ENCODE measurements around the gene PTPN1.

PTPN1 gene

GRCh38 chr20:50550531-50550930 is 40.3 kb downstream of the PTPN1 start:
- Histone ChIP-seq H3K27me3 (ENCODE audit: insufficient read depth, low read length, poor library complexity, severe bottlenecking) (no peaks in the 10 kb centered on the region), H3K9me3 (ENCODE audit: insufficient read depth, low read depth, low read length) (no peaks in the 10 kb centered on the region), H4K20me1 (ENCODE audit: insufficient read depth, low read length, poor library complexity, severe bottlenecking) (peaks cover 13% of the 10 kb centered on the region), H3F3A (ENCODE audit: low read depth) (no peaks in the 10 kb centered on the region), H3K9ac (ENCODE audit: low read depth, low read length, poor library complexity, severe bottlenecking) (no peak overlapping the region), H3K9me2 (replicated peaks; ENCODE audit: low read depth, low read length) (no peaks in the 10 kb centered on the region), H3K4me2 (ENCODE audit: low read depth, low read length, poor library complexity, severe bottlenecking) (no peak overlapping the region), H3K79me2 (ENCODE audit: insufficient read depth, low read length) (peaks cover 57% of the 10 kb centered on the region), H2AFZ (ENCODE audit: low read length) (no peak overlapping the region), H3K4me1 (ENCODE audit: insufficient read depth, low read length, poor library complexity, severe bottlenecking) (peaks cover 4% of the 10 kb centered on the region), H3K36me3 (ENCODE audit: insufficient read depth, low read length) (peaks cover 23% of the 10 kb centered on the region; the same call in 1 of the 2 replicates), H3K4me3 (ENCODE audit: low read length, poor library complexity, severe bottlenecking) (no peak overlapping the region)
- TF ChIP-seq EZH2phosphoT487 (IDR thresholded peaks at IDR 0.05; ENCODE audit: borderline replicate concordance): no peak
- TF ChIP-seq CTCF (conservative IDR thresholded peaks at IDR 0.05; ENCODE audit: low read length): no peak

- H3F3A ChIP-seq (ENCODE audit: low read depth): no peaks in the 10 kb centered on the region
- H4K20me1 ChIP-seq (ENCODE audit: insufficient read depth, low read length, poor library complexity, severe bottlenecking): peaks cover 13% of the 10 kb centered on the region
- H3K4me1 ChIP-seq (ENCODE audit: insufficient read depth, low read length, poor library complexity, severe bottlenecking): no peaks in the 10 kb centered on the region
- H3K9ac ChIP-seq (ENCODE audit: low read depth, low read length, poor library complexity, severe bottlenecking): no peak overlapping the region
- H3K4me3 ChIP-seq (ENCODE audit: low read length, poor library complexity, severe bottlenecking): no peak overlapping the region
- no peaks in the 10 kb centered on the region for H3K9me2 ChIP-seq (replicated peaks; ENCODE audit: low read depth, low read length)
- no peak overlapping the region for H2AFZ ChIP-seq (ENCODE audit: low read length)
- no peaks in the 10 kb centered on the region for H3K27me3 ChIP-seq (ENCODE audit: insufficient read depth, low read length, poor library complexity, severe bottlenecking)
- H3K79me2 ChIP-seq (ENCODE audit: insufficient read depth, low read length): peaks cover 58% of the 10 kb centered on the region
- TF ChIP-seq EZH2phosphoT487 (IDR thresholded peaks at IDR 0.05; ENCODE audit: borderline replicate concordance) (no peak), CTCF (conservative IDR thresholded peaks at IDR 0.05; ENCODE audit: low read length) (no peak)
- peaks cover 23% of the 10 kb centered on the region; the same call in 1 of the 2 replicates for H3K36me3 ChIP-seq (ENCODE audit: insufficient read depth, low read length)
- no peaks in the 10 kb centered on the region for H3K9me3 ChIP-seq (ENCODE audit: insufficient read depth, low read depth, low read length)
- H3K4me2 ChIP-seq (ENCODE audit: low read depth, low read length, poor library complexity, severe bottlenecking): no peak overlapping the region
These were observed 41.1 kb downstream of the PTPN1 start for GRCh38 chr20:50551288-50551687.

- peaks cover 13% of the 10 kb centered on the region for H4K20me1 ChIP-seq (ENCODE audit: insufficient read depth, low read length, poor library complexity, severe bottlenecking)
- H3K79me2 ChIP-seq (ENCODE audit: insufficient read depth, low read length): peaks cover 46% of the 10 kb centered on the region
- no peaks in the 10 kb centered on the region for H3F3A ChIP-seq (ENCODE audit: low read depth)
These were observed 42.8 kb downstream of the PTPN1 start for GRCh38 chr20:50552979-50553378.

More at GRCh38 chr20:50552979-50553378, 42.8 kb downstream of the PTPN1 start:
- Histone ChIP-seq H3K27me3 (ENCODE audit: insufficient read depth, low read length, poor library complexity, severe bottlenecking) (no peaks in the 10 kb centered on the region), H3K4me1 (ENCODE audit: insufficient read depth, low read length, poor library complexity, severe bottlenecking) (no peaks in the 10 kb centered on the region), H3K9me2 (replicated peaks; ENCODE audit: low read depth, low read length) (no peaks in the 10 kb centered on the region), H2AFZ (ENCODE audit: low read length) (no peak overlapping the region), H3K9me3 (ENCODE audit: insufficient read depth, low read depth, low read length) (no peaks in the 10 kb centered on the region), H3K36me3 (ENCODE audit: insufficient read depth, low read length) (peaks cover 23% of the 10 kb centered on the region; the same call in 1 of the 2 replicates), H3K4me3 (ENCODE audit: low read length, poor library complexity, severe bottlenecking) (no peak overlapping the region), H3K9ac (ENCODE audit: low read depth, low read length, poor library complexity, severe bottlenecking) (no peak overlapping the region), H3K4me2 (ENCODE audit: low read depth, low read length, poor library complexity, severe bottlenecking) (no peak overlapping the region)
- TF ChIP-seq CTCF (conservative IDR thresholded peaks at IDR 0.05; ENCODE audit: low read length): no peak
- no peak for TF ChIP-seq EZH2phosphoT487 (IDR thresholded peaks at IDR 0.05; ENCODE audit: borderline replicate concordance)
